GM21381 (cell line): ENCODE measurements around the gene NPAS1.
"Not testable (repeated sequence)": the region's sequence is repeated elsewhere in the genome, so short reads cannot be mapped to it uniquely, and the experiment has no call there.

Source experiments
- ATAC-seq: cut with Tn5 transposase; IDR thresholded peaks from one replicate; pipeline ENCODE4 v1.9.1; 2021; ENCODE audit warnings: mild to moderate bottlenecking, moderate library complexity; ENCODE audit not compliant: unreplicated experiment

NPAS1 gene

GRCh38 chr19:46988614-46989230 lies 30.9 kb upstream of the NPAS1 start:
- ATAC-seq, result no peak

- ATAC-seq, result no peak
These were observed 28.5 kb upstream of the NPAS1 start for GRCh38 chr19:46990991-46991676.

- ATAC-seq, result no peak
These were observed 26.7 kb upstream of the NPAS1 start for GRCh38 chr19:46992699-46993535.

- no peak for ATAC-seq
These were observed 26.0 kb upstream of the NPAS1 start for GRCh38 chr19:46993622-46994021.

GRCh38 chr19:46994141-46994686 lies 25.4 kb upstream of the NPAS1 start:
- no peak for ATAC-seq

GRCh38 chr19:46995492-46995891 lies 24.1 kb upstream of the NPAS1 start:
- ATAC-seq, result no peak

- ATAC-seq, result no peak
These were observed 21.1 kb upstream of the NPAS1 start for GRCh38 chr19:46998445-46999125.

GRCh38 chr19:46999377-46999776 lies 20.3 kb upstream of the NPAS1 start:
- ATAC-seq, result no peak

- no peak for ATAC-seq
These were observed 19.8 kb upstream of the NPAS1 start for GRCh38 chr19:46999878-47000277.

GRCh38 chr19:47000373-47000772 lies 19.3 kb upstream of the NPAS1 start:
- ATAC-seq, result no peak

- no peak for ATAC-seq
These were observed 18.1 kb upstream of the NPAS1 start for GRCh38 chr19:47001584-47001983.

GRCh38 chr19:47002106-47002766 lies 17.4 kb upstream of the NPAS1 start:
- ATAC-seq, result no peak

- ATAC-seq, result no peak
These were observed 16.6 kb upstream of the NPAS1 start for GRCh38 chr19:47002853-47003610.

GRCh38 chr19:47003611-47004465 lies 15.8 kb upstream of the NPAS1 start:
- ATAC-seq, result no peak

- ATAC-seq, result no peak
These were observed 14.4 kb upstream of the NPAS1 start for GRCh38 chr19:47005164-47005641.

GRCh38 chr19:47005873-47006272 lies 13.8 kb upstream of the NPAS1 start:
- no peak for ATAC-seq

- no peak for ATAC-seq
These were observed 13.1 kb upstream of the NPAS1 start for GRCh38 chr19:47006496-47006895.

- not testable (repeated sequence) for ATAC-seq
These were observed 9.1 kb upstream of the NPAS1 start for GRCh38 chr19:47010549-47010948.

- ATAC-seq, result no peak
These were observed 7.0 kb upstream of the NPAS1 start for GRCh38 chr19:47012617-47013016.
